Measurements from ENCODE around the gene RFTN1.

DNA sequence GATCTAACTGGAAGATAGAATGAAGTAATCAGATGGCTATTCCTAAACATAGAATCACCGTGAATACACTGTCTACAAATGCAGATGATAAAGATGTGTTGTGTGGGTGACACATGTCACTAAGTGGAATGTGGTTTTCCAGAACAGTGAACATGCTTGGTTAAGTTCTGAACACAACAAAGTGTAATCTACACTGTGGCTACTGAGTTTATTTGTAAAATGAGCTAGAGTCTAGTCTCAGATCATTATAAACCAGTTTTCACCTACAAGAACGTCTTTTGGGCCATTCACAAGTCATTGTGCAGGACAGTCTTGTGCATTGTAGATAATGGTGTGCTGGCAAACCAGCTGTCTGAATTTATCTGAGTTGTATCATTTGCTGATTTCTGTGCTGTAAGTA, 213.2 kb downstream of the RFTN1 start:
- TF ChIP-seq CTCF (IDR thresholded peaks at IDR 0.05; ENCODE audit: control extremely low read depth in 1 of 3, insufficient read depth in 1 of 3, low read depth in 1 of 3, low read length in 3 of 3), result no peak
- no peak for TF ChIP-seq RBBP5 (IDR thresholded peaks at IDR 0.05; ENCODE audit: borderline replicate concordance, low read depth, low read length)
- TF ChIP-seq, protein P1, sequence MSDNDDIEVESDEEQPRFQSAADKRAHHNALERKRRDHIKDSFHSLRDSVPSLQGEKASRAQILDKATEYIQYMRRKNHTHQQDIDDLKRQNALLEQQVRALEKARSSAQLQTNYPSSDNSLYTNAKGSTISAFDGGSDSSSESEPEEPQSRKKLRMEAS (IDR thresholded peaks at IDR 0.05), result no peak
- no peak for TF ChIP-seq NRF1 (IDR thresholded peaks at IDR 0.05; ENCODE audit: low read depth, low read length)
- no peak for TF ChIP-seq JUN (IDR thresholded peaks at IDR 0.05; ENCODE audit: low read depth, low read length)
- no peak for TF ChIP-seq EZH2 (IDR thresholded peaks at IDR 0.05; ENCODE audit: low read depth, low read length, severe bottlenecking)
- no peak for TF ChIP-seq POLR2A (IDR thresholded peaks at IDR 0.05; ENCODE audit: control extremely low read depth in 1 of 2, low read depth in 2 of 2, low read length in 2 of 2)
- TF ChIP-seq RXRA (IDR thresholded peaks at IDR 0.05; ENCODE audit: insufficient read depth, low read depth, low read length), result no peak
- TF ChIP-seq TAF1 (IDR thresholded peaks at IDR 0.05; ENCODE audit: low read depth, low read length), result no peak
- no peak for TF ChIP-seq TCF12 (IDR thresholded peaks at IDR 0.05; ENCODE audit: low read depth, low read length)
- no peak for TF ChIP-seq SP1 (IDR thresholded peaks at IDR 0.05; ENCODE audit: low read depth, low read length)
- no peak for TF ChIP-seq KDM1A (IDR thresholded peaks at IDR 0.05; ENCODE audit: borderline replicate concordance, low read length)

All from H1 (cell line).